Keratinocyte (primary cell): ENCODE data around the gene ACTG1. TPM values are rescaled to one million over a fixed set of nuclear protein-coding genes. Genes with fewer than 3 reads are reported as not detected.

Experiments used
- DNase-seq: peaks from one replicate; pipeline ENCODE4 v3.0.0-alpha.2; 2011; ENCODE audit warnings: low read depth, missing footprints, low spot score
- FAIRE-seq: peaks from 2 replicates; lab custom pipeline; 2011; peaks lifted over from hg19 to GRCh38; lab: Jason Lieb, UNC
- H2AFZ ChIP-seq: 2 replicates; pipeline ENCODE4 v1.6.0; 2012; ENCODE audit warnings: low read length, control low read depth, inconsistent platforms; ENCODE audit not compliant: control insufficient read depth
- H3K27ac ChIP-seq: 2 replicates; pipeline ENCODE4 v1.5.1; 2011; ENCODE audit warnings: low read length; ENCODE audit not compliant: control insufficient read depth, insufficient read depth
- H3K27me3 ChIP-seq: 3 replicates; pipeline ENCODE4 v1.6.0; 2011; ENCODE audit warnings: low read length; ENCODE audit not compliant: control insufficient read depth, insufficient read depth; ENCODE audit errors: extremely low read depth
- H3K36me3 ChIP-seq, 2 experiments: 2 replicates in 1 of 2; 3 replicates in 1 of 2; pipeline ENCODE4 v1.5.1; 2011; ENCODE audit warnings: low read length in 2 of 2, mild to moderate bottlenecking in 1 of 2; ENCODE audit not compliant: control insufficient read depth in 2 of 2, insufficient read depth in 2 of 2; ENCODE audit errors: extremely low read depth in 1 of 2
- H3K4me1 ChIP-seq: 3 replicates; pipeline ENCODE4 v1.5.1; 2011; ENCODE audit warnings: low read length; ENCODE audit not compliant: control insufficient read depth, insufficient read depth; ENCODE audit errors: extremely low read depth
- H3K4me2 ChIP-seq: 3 replicates; pipeline ENCODE4 v1.6.0; 2011; ENCODE audit warnings: low read depth, low read length; ENCODE audit not compliant: control insufficient read depth, insufficient read depth; ENCODE audit errors: extremely low read depth
- H3K4me3 ChIP-seq, 3 experiments: fragments of 200-600 bp in 1 of 3; sonication (generic) in 1 of 3; 2 replicates in 2 of 3; 3 replicates in 1 of 3; pipeline ENCODE4 v1.5.1; 2011 to 2016; ENCODE audit warnings: low read length in 3 of 3, mild to moderate bottlenecking in 3 of 3, control low read depth in 2 of 3, inconsistent platforms in 1 of 3, low read depth in 1 of 3, mixed read lengths in 1 of 3, mixed run types in 1 of 3, moderate library complexity in 1 of 3; ENCODE audit not compliant: control insufficient read depth in 2 of 3, insufficient read depth in 2 of 3; ENCODE audit errors: extremely low read depth in 1 of 3
- H3K79me2 ChIP-seq: 2 replicates; pipeline ENCODE4 v1.6.0; 2012; ENCODE audit warnings: low read length; ENCODE audit not compliant: control insufficient read depth, insufficient read depth
- H3K9ac ChIP-seq: 3 replicates; pipeline ENCODE4 v1.6.0; 2011; ENCODE audit warnings: low read length; ENCODE audit not compliant: control insufficient read depth, insufficient read depth; ENCODE audit errors: extremely low read depth
- H3K9me1 ChIP-seq: 3 replicates; pipeline ENCODE4 v1.6.0; 2011; ENCODE audit warnings: low read length; ENCODE audit not compliant: control insufficient read depth, insufficient read depth; ENCODE audit errors: extremely low read depth
- H3K9me3 ChIP-seq: 2 replicates; pipeline ENCODE4 v1.5.1; 2012; ENCODE audit warnings: low read depth, low read length; ENCODE audit not compliant: control insufficient read depth
- H4K20me1 ChIP-seq: 3 replicates; pipeline ENCODE4 v1.6.0; 2011; ENCODE audit warnings: low read length; ENCODE audit not compliant: control insufficient read depth, insufficient read depth; ENCODE audit errors: extremely low read depth
- EZH2 ChIP-seq: IDR thresholded peaks from one replicate; pipeline ENCODE4 v1.6.1; 2012; ENCODE audit warnings: inconsistent platforms, mild to moderate bottlenecking, low read length, moderate library complexity
- dilution Hi-C: fragments of 300-500 bp; cut with MboI; formaldehyde crosslinking; loops from one replicate; pipeline ENCODE4 v1.7.0; 2020; ENCODE audit warnings: low sequenced_read_pairs; ENCODE audit not compliant: extremely low pct_ligation_motif_present
- polyA plus RNA-seq, 5 experiments: library from polyadenylated mRNA; depleted of rRNA in 3 of 5; stranded (reverse) in 3 of 5; stranded (forward) in 1 of 5; unstranded in 1 of 5; fragments of >200 nt; gene quantifications; 1 replicate in 1 of 5; 2 replicates in 3 of 5; 3 replicates in 1 of 5; pipeline versions ENCODE4 v1.2.1 to v1.2.3, GENCODE V29; 2011 to 2012; ENCODE audit warnings: missing spikeins in 2 of 5, low read depth in 1 of 5, low replicate concordance in 1 of 5
- TF ChIP-seq, protein P1 (sequence below), 3 experiments: IDR thresholded peaks in 1 of 3; conservative IDR thresholded peaks in 1 of 3; optimal IDR thresholded peaks in 1 of 3; 2 replicates in 2 of 3; 3 replicates in 1 of 3; pipeline versions ENCODE3 to v1.5.1; 2011; ENCODE audit warnings: low read length in 3 of 3, mild to moderate bottlenecking in 3 of 3, moderate library complexity in 2 of 3, control low read depth in 1 of 3, inconsistent platforms in 1 of 3; ENCODE audit not compliant: insufficient read depth in 2 of 3; ENCODE audit errors: extremely low read depth in 1 of 3

The ACTG1 gene
- polyA plus RNA-seq, 1 donor (not counting 4 experiments of a cell fraction or from before 2014, with no cell fraction given), result 1,867 TPM

- dilution Hi-C loops, result no loop called here
- Histone ChIP-seq H3K9me1 (no peaks in the 10 kb centered on the region), H3K27me3 (no peaks in the 10 kb centered on the region), H3K9ac (no peak overlapping the region), H3K36me3 (no peaks in the 10 kb centered on the region), H4K20me1 (no peaks in the 10 kb centered on the region), H3K9me3 (no peaks in the 10 kb centered on the region), H3K4me1 (no peaks in the 10 kb centered on the region), H2AFZ (no peak overlapping the region), H3K4me3 (no peak overlapping the region), H3K79me2 (no peaks in the 10 kb centered on the region), H3K4me2 (no peak overlapping the region), H3K27ac (no peak overlapping the region)
- TF ChIP-seq, protein P1, sequence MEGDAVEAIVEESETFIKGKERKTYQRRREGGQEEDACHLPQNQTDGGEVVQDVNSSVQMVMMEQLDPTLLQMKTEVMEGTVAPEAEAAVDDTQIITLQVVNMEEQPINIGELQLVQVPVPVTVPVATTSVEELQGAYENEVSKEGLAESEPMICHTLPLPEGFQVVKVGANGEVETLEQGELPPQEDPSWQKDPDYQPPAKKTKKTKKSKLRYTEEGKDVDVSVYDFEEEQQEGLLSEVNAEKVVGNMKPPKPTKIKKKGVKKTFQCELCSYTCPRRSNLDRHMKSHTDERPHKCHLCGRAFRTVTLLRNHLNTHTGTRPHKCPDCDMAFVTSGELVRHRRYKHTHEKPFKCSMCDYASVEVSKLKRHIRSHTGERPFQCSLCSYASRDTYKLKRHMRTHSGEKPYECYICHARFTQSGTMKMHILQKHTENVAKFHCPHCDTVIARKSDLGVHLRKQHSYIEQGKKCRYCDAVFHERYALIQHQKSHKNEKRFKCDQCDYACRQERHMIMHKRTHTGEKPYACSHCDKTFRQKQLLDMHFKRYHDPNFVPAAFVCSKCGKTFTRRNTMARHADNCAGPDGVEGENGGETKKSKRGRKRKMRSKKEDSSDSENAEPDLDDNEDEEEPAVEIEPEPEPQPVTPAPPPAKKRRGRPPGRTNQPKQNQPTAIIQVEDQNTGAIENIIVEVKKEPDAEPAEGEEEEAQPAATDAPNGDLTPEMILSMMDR (optimal IDR thresholded peaks at IDR 0.05 in 1 of 3, IDR thresholded peaks at IDR 0.05 in 1 of 3, conservative IDR thresholded peaks at IDR 0.05 in 1 of 3; ENCODE audit: extremely low read depth in 1 of 3, insufficient read depth in 2 of 3, low read length in 3 of 3), result no peak
- TF ChIP-seq EZH2, result no peak
- DNase-seq (no peak), FAIRE-seq (no peak)
These were observed 40.7 kb downstream of the ACTG1 start for GRCh38 chr17:81471818-81472456.

- Histone ChIP-seq H3K4me1 (no peaks in the 10 kb centered on the region), H3K4me2 (no peak overlapping the region), H2AFZ (no peak overlapping the region), H3K9me3 (no peaks in the 10 kb centered on the region), H4K20me1 (no peaks in the 10 kb centered on the region), H3K79me2 (no peaks in the 10 kb centered on the region), H3K27me3 (no peaks in the 10 kb centered on the region), H3K36me3 (no peaks in the 10 kb centered on the region), H3K4me3 (no peak overlapping the region), H3K27ac (no peak overlapping the region), H3K9ac (no peak overlapping the region), H3K9me1 (no peaks in the 10 kb centered on the region)
- DNase-seq, result no peak
- dilution Hi-C loops, result no loop called here
- no peak for FAIRE-seq
- no peak for TF ChIP-seq EZH2
- TF ChIP-seq, protein P1 (optimal IDR thresholded peaks at IDR 0.05 in 1 of 3, IDR thresholded peaks at IDR 0.05 in 1 of 3, conservative IDR thresholded peaks at IDR 0.05 in 1 of 3; ENCODE audit: extremely low read depth in 1 of 3, insufficient read depth in 2 of 3, low read length in 3 of 3), result no peak
These were observed 41.4 kb downstream of the ACTG1 start for GRCh38 chr17:81470944-81471817.
